ENCODE results near the gene SPRED1. TPM values are rescaled to one million over a fixed set of nuclear protein-coding genes. Genes with fewer than 3 reads are reported as not detected.

Gene SPRED1
- total and polyA plus RNA-seq, 2 of the 4 experiments (the other 2 are of a cell fraction): 6.6 to 17.9 TPM

DNA sequence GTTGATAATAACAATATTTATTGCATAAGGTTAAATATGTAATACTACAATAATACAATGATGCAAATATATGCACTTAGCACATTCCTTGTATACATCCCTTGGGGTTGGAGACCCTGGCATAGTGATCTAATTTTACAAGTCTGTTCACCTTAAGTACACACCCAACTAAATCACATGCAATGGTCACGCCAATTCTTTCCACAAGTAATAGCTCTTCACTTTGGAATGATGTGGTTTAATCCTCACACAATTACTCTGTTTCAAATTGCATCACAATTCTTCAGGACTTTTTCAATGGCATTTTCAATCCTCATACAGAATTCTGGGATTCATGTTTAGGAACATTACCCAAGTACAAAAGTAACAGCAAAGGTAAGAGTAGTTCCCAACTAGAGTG lies 27.3 kb upstream of the SPRED1 start:
- H3K18ac ChIP-seq (ENCODE audit: low read depth, low read length): no peak overlapping the region
- H3K27me3 ChIP-seq (ENCODE audit: control insufficient read depth, insufficient read depth, low read length): no peaks in the 10 kb centered on the region
- BruUV-seq (replicated peaks): no TSS peak
- no peak overlapping the region for H3K23ac ChIP-seq (ENCODE audit: low read depth, low read length)
- dilution Hi-C loops (cut with HindIII; ENCODE audit: low sequenced_read_pairs, unreplicated experiment): no loop called here
- intact Hi-C loops (cut with micrococcal nuclease): no loop called here
- no peak overlapping the region for H3K14ac ChIP-seq (replicated peaks; ENCODE audit: low read depth, low read length)
- H3K4me2 ChIP-seq (ENCODE audit: low read depth, low read length): no peak overlapping the region
- no peak overlapping the region for H4K5ac ChIP-seq (ENCODE audit: low read depth, low read length)
- H4K20me1 ChIP-seq (ENCODE audit: insufficient read depth, low read length): no peaks in the 10 kb centered on the region
- H3K9ac ChIP-seq (ENCODE audit: low read depth, low read length): no peak overlapping the region
- no peak for TF ChIP-seq MXI1 (IDR thresholded peaks at IDR 0.05; ENCODE audit: borderline replicate concordance, low read depth, low read length)
- TF ChIP-seq RAD21 (IDR thresholded peaks at IDR 0.05; ENCODE audit: low read length): no peak
- no peak for TF ChIP-seq CHD1 (IDR thresholded peaks at IDR 0.05; ENCODE audit: low read depth, low read length)
- no peak for TF ChIP-seq POLR2A (IDR thresholded peaks at IDR 0.05; ENCODE audit: low read depth, low read length)
- no peak overlapping the region for H2AK5ac ChIP-seq (ENCODE audit: low read depth, low read length)
- no peaks in the 10 kb centered on the region for H3K9me3 ChIP-seq (ENCODE audit: control insufficient read depth, insufficient read depth, low read length)
- H3K4me3 ChIP-seq (ENCODE audit: insufficient read depth, low read depth, low read length): no peak overlapping the region
- H4K91ac ChIP-seq (ENCODE audit: insufficient read depth, low read depth, low read length): no peak overlapping the region
- H2BK20ac ChIP-seq (ENCODE audit: low read depth, low read length): no peak overlapping the region
- no peaks in the 10 kb centered on the region; the same call in 1 of the 2 replicates for H3K9me1 ChIP-seq (ENCODE audit: insufficient read depth, low read length)
- DNase-seq (no peak), ATAC-seq (ENCODE audit: low read depth) (no peak)
- no peak overlapping the region for H4K8ac ChIP-seq (ENCODE audit: low read depth in 2 of 2, low read length in 2 of 2)
- no peaks in the 10 kb centered on the region for H3K36me3 ChIP-seq (ENCODE audit: control insufficient read depth, insufficient read depth, low read length)
- in situ Hi-C loops (cut with MboI; ENCODE audit: low sequenced_read_pairs): no loop called here
- no peak overlapping the region for H3K4ac ChIP-seq (ENCODE audit: low read depth, low read length)
- ChIA-PET CTCF (no interaction called here), POLR2A (ENCODE audit: unreplicated experiment) (no interaction called here)
- no peaks in the 10 kb centered on the region for H3K79me1 ChIP-seq (ENCODE audit: low read depth in 1 of 2, low read length in 2 of 2)
- WGBS, 2 experiments (ENCODE audit: extremely low coverage in 2 of 2, insufficient read length in 1 of 2): no CpG with 5 or more reads among the region's 1 CpG
- H2BK15ac ChIP-seq (ENCODE audit: low read depth, low read length): no peak overlapping the region
- no peaks in the 10 kb centered on the region for H3K4me1 ChIP-seq (ENCODE audit: control insufficient read depth, insufficient read depth, low read length)
- no peak overlapping the region for H2BK5ac ChIP-seq (ENCODE audit: low read depth, low read length, poor library complexity, severe bottlenecking)
- H2AFZ ChIP-seq (replicated peaks; ENCODE audit: low read length, poor library complexity): no peak overlapping the region
- no peak overlapping the region for H3K56ac ChIP-seq (ENCODE audit: extremely low read depth, insufficient read depth, low read length)
- H2AK9ac ChIP-seq (replicated peaks; ENCODE audit: low read depth, low read length, poor library complexity): no peak overlapping the region
- H3K27ac ChIP-seq (ENCODE audit: insufficient read depth, low read length): no peak overlapping the region
- H2BK120ac ChIP-seq (ENCODE audit: low read depth, low read length): no peak overlapping the region
